DOHH2 (cell line): Measurements from ENCODE around the gene TJP1.

ENCODE experiments used
- CTCF ChIP-seq: fragments of 200-600 bp; sonication (generic); IDR thresholded peaks from one replicate; pipeline ENCODE4 v1.5.1; 2014; ENCODE audit warnings: antibody characterized with exemption, mild to moderate bottlenecking, low read depth, low read length; ENCODE audit not compliant: poor library complexity, severe bottlenecking
- EZH2phosphoT487 ChIP-seq: fragments of 200-600 bp; sonication (generic); IDR thresholded peaks from 2 replicates; pipeline ENCODE4 v1.6.1; 2017; ENCODE audit warnings: borderline replicate concordance, mild to moderate bottlenecking, antibody characterized with exemption, low read length, moderate library complexity, mixed read lengths

GRCh38 chr15:29776859-29777258, 45.4 kb downstream of the TJP1 start:
- TF ChIP-seq CTCF (no peak), EZH2phosphoT487 (no peak)
